WI38 (cell line): ENCODE measurements around the gene USH1C.

Experiments
- H3K4me3 ChIP-seq: 2 replicates; pipeline ENCODE4 v1.5.1; 2011; ENCODE audit warnings: low read depth, mild to moderate bottlenecking, control low read depth, low read length
- TF ChIP-seq, protein P1 (sequence below): IDR thresholded peaks from 2 replicates; pipeline ENCODE4 v1.5.1; 2012; ENCODE audit warnings: low read depth, mild to moderate bottlenecking, control low read depth, low read length

The USH1C gene

DNA sequence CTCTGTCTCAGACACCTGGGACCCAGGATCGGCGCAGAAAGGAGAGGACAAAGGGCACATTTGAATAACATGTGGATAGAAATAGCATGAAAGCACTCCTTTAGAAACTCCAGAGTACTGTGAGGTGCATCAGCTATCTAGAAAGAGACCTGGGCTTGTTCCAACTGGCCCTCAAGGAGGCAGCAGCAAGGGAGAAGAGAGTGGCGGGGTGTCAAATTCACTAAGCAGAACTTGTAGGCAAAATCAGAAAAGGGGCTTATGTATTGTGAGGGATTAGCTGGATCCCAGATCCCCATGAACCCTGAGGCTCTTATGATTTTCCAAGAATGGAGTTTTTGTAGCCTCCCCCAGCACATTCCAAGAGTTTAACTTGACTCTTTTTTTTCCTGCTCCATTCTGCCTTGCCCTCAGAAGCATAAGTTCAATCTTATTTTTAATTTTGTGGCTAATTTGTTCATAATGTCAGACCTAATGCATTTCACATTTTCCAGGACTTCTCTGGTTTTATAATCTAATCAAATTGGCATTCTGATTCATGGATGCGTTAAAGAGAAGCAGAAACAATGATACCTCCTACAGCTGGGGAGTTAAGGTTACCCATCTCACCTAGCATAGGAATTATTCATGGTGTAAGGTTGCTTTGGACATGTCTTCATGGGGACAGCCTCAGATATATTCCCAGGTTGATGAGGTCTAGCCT is 33.6 kb downstream of the USH1C start:
- H3K4me3 ChIP-seq, result no peak overlapping the region
- TF ChIP-seq, protein P1, sequence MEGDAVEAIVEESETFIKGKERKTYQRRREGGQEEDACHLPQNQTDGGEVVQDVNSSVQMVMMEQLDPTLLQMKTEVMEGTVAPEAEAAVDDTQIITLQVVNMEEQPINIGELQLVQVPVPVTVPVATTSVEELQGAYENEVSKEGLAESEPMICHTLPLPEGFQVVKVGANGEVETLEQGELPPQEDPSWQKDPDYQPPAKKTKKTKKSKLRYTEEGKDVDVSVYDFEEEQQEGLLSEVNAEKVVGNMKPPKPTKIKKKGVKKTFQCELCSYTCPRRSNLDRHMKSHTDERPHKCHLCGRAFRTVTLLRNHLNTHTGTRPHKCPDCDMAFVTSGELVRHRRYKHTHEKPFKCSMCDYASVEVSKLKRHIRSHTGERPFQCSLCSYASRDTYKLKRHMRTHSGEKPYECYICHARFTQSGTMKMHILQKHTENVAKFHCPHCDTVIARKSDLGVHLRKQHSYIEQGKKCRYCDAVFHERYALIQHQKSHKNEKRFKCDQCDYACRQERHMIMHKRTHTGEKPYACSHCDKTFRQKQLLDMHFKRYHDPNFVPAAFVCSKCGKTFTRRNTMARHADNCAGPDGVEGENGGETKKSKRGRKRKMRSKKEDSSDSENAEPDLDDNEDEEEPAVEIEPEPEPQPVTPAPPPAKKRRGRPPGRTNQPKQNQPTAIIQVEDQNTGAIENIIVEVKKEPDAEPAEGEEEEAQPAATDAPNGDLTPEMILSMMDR, result no peak

DNA sequence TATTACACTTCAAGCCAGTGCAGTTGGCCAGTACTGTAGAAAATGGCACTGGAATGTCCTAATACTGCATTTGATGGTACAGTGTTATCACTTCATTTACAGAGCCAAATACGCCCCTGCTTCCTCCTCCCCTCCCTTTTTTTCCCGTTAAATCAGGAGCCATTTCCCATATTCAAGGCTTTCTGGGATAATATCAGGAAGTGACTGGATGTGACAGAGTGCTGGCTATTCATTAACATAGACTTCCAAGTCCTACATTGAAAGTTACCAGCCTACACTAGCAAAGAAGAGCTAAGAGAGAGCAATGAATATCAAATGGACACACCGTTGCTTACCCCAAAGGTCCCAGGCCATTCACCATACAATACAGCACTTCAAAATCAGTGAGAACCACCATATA is 35.4 kb downstream of the USH1C start:
- no peak overlapping the region for H3K4me3 ChIP-seq
- TF ChIP-seq, protein P1, result no peak

DNA sequence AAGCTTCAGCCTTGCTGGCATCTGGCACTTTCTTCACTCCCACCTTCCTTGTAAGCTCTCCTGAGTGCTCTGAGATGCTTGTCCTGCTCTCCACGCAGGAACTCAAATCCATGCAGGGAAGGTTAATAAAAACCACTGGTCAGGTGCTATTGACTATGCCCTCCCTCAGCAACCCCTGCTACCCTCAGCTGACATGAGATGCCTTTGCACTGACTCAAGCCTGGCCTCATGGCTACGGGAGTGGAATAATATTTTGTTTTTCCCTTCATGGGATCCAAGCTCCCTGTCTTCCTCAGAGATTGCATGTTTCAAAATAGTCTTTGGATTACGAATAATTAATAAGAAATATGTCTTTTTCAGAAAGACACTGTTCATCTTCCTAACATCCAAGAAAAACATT is 35.9 kb downstream of the USH1C start:
- no peak overlapping the region for H3K4me3 ChIP-seq
- TF ChIP-seq, protein P1, result no peak

DNA sequence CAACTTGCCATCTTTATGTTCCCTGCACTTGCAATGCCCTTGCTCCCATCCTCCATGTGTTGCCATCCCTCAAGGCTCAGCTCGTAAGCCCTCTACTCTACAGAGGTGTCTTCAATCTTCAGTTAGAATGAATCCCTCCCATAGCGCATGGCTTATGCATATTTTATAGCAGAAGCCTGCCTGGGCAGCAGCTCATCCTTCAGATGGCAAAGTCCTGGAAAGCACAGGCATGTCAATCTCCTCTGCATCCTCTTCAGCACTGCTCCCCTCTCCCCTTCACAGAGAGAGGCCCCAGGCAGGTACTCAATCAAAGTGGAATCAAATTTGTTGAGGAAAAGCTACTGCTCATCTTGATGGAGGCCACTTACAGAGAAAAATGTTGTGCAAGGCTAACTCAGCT is 36.4 kb downstream of the USH1C start:
- H3K4me3 ChIP-seq, result no peak overlapping the region
- TF ChIP-seq, protein P1, result no peak

DNA sequence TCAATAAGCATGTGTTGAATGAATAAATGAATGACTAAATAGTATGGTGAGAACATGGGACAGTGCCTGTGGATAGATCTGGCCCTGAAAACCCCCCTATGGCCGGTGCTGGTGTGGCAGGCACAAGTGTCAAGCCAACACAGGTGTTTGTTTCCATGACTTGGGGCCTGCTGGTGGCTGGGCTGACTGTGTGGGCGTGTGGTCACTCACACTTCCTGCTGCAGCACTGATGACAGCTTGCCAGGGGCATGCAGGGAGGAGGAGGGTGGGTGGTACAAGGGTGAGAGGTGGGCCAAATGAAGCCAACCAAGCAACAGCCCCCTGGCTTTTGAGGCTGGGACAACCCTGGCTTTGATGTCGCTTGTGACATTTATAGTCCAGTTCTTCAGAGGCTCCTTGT is 37.3 kb downstream of the USH1C start:
- TF ChIP-seq, protein P1, result no peak
- H3K4me3 ChIP-seq, result no peak overlapping the region

DNA sequence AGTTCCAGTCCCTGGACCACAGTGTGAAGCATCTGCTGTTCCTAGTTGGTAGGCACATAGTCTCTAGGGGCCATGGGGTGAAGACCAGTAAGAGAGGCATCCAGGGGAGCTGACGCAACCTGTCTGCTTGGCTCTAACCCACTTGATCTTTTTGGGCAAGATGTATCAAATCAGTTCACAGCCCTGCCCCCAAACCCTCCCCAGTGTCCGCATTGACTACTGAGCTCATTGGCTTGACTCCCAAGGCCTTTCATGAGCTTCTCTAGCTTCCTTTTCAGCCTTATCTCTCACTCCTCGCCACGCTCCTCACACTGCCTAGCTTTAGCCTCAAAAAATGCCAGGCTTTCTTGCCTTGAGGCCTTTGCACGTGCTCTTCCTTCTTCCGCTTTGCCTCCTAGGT is 37.9 kb downstream of the USH1C start:
- TF ChIP-seq, protein P1, result no peak
- no peak overlapping the region for H3K4me3 ChIP-seq

DNA sequence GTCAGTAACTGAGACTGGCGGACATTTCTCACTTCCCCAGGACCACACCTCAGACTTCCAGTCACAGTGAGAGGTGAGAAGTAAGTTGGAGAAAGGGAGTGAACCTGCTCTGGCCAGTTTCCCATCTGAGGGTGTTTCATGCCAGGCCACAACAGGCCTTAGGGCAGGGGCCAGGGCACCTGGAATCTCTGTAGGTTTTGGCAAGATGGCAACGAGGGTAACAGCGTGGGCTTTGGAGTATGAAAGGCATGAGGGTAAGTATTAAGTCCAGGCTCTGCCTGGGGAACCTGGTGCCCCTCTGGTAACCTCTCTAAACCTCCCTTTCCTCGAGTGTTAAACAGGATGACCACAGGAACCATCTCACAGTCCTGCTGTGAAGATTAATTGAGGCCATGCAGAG is 39.1 kb downstream of the USH1C start:
- TF ChIP-seq, protein P1, result no peak
- H3K4me3 ChIP-seq, result no peak overlapping the region
